GM12878 (cell line): ENCODE measurements around the gene PRPF38A. TPM values are rescaled to one million over a fixed set of nuclear protein-coding genes. Genes with fewer than 3 reads are reported as not detected.

Source experiments
- ATAC-seq: fragments of 200-7000 bp; cut with Tn5 transposase; 3 replicates; pipeline ENCODE4 v1.9.1; 2020; ENCODE audit warnings: mild to moderate bottlenecking, moderate library complexity
- BruUV-seq: library from RNA; stranded (reverse); fragments of 400-500 nt; replicated peaks from 2 replicates; lab custom pipeline; 2021; lab: Mats Ljungman, UMichigan
- CTCF ChIA-PET: fragments of 300-600 bp; sonication (Branson Sonifier 250); formaldehyde crosslinking; extraction: SDS; loops from one replicate; lab custom pipeline; 2021; ENCODE audit warnings: inconsistent platforms; lab: Yijun Ruan, JAX
- POLR2A ChIA-PET: fragments of 350-600 bp; formaldehyde crosslinking; extraction: SDS; loops from one replicate; lab custom pipeline; 2021; ENCODE audit warnings: inconsistent platforms; lab: Charles Lee
- RAD21 ChIA-PET: fragments of 300-600 bp; sonication (Branson Sonifier 250); formaldehyde crosslinking; loops from one replicate; lab custom pipeline; 2023; ENCODE audit warnings: antibody characterized with exemption; ENCODE audit not compliant: unreplicated experiment; lab: Charles Lee
- SMC1A ChIA-PET: fragments of 300-600 bp; sonication (Branson Sonifier 250); formaldehyde crosslinking; loops from one replicate; lab custom pipeline; 2023; ENCODE audit not compliant: unreplicated experiment, uncharacterized antibody; lab: Charles Lee
- DNase-seq: peaks from one replicate; pipeline ENCODE4 v3.0.0-alpha.2; 2011; ENCODE audit warnings: low read depth, low spot score
- FAIRE-seq: peaks from 3 replicates; lab custom pipeline; 2011; peaks lifted over from hg19 to GRCh38; lab: Jason Lieb, UNC
- H2AFZ ChIP-seq: 2 replicates; pipeline ENCODE4 v1.6.0; 2011; ENCODE audit warnings: low read depth, low read length, control low read depth; ENCODE audit not compliant: control insufficient read depth
- H3K27ac ChIP-seq: 2 replicates; pipeline ENCODE4 v1.5.1; 2011; ENCODE audit warnings: control low read depth; ENCODE audit not compliant: control insufficient read depth, insufficient read depth
- H3K27me3 ChIP-seq, 2 experiments: replicated peaks in 1 of 2; 2 replicates each; pipeline versions ENCODE4 v1.6.0 to v1.6.1; 2011; ENCODE audit warnings: low read length in 1 of 2; ENCODE audit not compliant: control insufficient read depth in 2 of 2, insufficient read depth in 2 of 2
- H3K36me3 ChIP-seq, 2 experiments: 2 replicates each; pipeline ENCODE4 v1.5.1; 2011; ENCODE audit warnings: low read length in 1 of 2; ENCODE audit not compliant: control insufficient read depth in 2 of 2, insufficient read depth in 2 of 2
- H3K4me1 ChIP-seq: 2 replicates; pipeline ENCODE4 v1.6.1; 2011; ENCODE audit warnings: mild to moderate bottlenecking, low read length, moderate library complexity, mixed read lengths; ENCODE audit not compliant: control insufficient read depth, insufficient read depth
- H3K4me2 ChIP-seq: 2 replicates; pipeline ENCODE4 v1.6.0; 2011; ENCODE audit warnings: control low read depth; ENCODE audit not compliant: control insufficient read depth, insufficient read depth
- H3K4me3 ChIP-seq: fragments of 200-600 bp; sonication (generic); 2 replicates; pipeline ENCODE4 v1.5.1; 2016
- H3K79me2 ChIP-seq: 2 replicates; pipeline ENCODE4 v1.6.0; 2011; ENCODE audit warnings: low read length; ENCODE audit not compliant: control insufficient read depth, insufficient read depth
- H3K9ac ChIP-seq: 2 replicates; pipeline ENCODE4 v1.8.0; 2011; ENCODE audit warnings: low read length, control low read depth, mixed read lengths; ENCODE audit not compliant: control insufficient read depth, insufficient read depth
- H3K9me3 ChIP-seq: replicated peaks from 3 replicates; pipeline ENCODE4 v1.5.1; 2011; ENCODE audit warnings: mild to moderate bottlenecking, low read length; ENCODE audit not compliant: control insufficient read depth, insufficient read depth
- H4K20me1 ChIP-seq: 2 replicates; pipeline ENCODE4 v1.6.0; 2011; ENCODE audit not compliant: control insufficient read depth, insufficient read depth
- BCL11A ChIP-seq: IDR thresholded peaks from 2 replicates; pipeline ENCODE4 v1.6.1; 2011; ENCODE audit warnings: low read depth, low read length
- CEBPB ChIP-seq, 2 experiments: fragments of 150-350 bp in 1 of 2; IDR thresholded peaks; 2 replicates each; pipeline ENCODE4 v1.6.1; 2012 to 2014; ENCODE audit warnings: low read depth in 2 of 2, low read length in 2 of 2, borderline replicate concordance in 1 of 2, inconsistent platforms in 1 of 2
- FOS ChIP-seq: IDR thresholded peaks from 3 replicates; pipeline ENCODE4 v1.6.1; 2011; ENCODE audit warnings: borderline replicate concordance; ENCODE audit not compliant: insufficient read length; ENCODE audit errors: extremely low read depth
- IKZF1 ChIP-seq: fragments of 450-650 bp; conservative IDR thresholded peaks from 2 replicates; pipeline ENCODE4 v1.6.1; 2017; ENCODE audit warnings: antibody characterized with exemption, mild to moderate bottlenecking
- KLF5 ChIP-seq: fragments of 450-650 bp; IDR thresholded peaks from 2 replicates; pipeline ENCODE4 v1.6.1; 2014; ENCODE audit warnings: mild to moderate bottlenecking; ENCODE audit not compliant: partially characterized antibody
- PAX8 ChIP-seq: fragments of 450-650 bp; IDR thresholded peaks from 2 replicates; pipeline ENCODE4 v1.6.1; 2017; ENCODE audit warnings: mild to moderate bottlenecking, moderate library complexity
- POLR2A ChIP-seq: IDR thresholded peaks from 2 replicates; pipeline ENCODE4 v1.6.1; 2011; ENCODE audit warnings: low read depth, mild to moderate bottlenecking, low read length
- RAD21 ChIP-seq: IDR thresholded peaks from 2 replicates; pipeline ENCODE4 v1.6.1; 2011; ENCODE audit warnings: mild to moderate bottlenecking, low read depth, low read length, moderate library complexity; ENCODE audit not compliant: insufficient read depth
- SREBF1 ChIP-seq: IDR thresholded peaks from 2 replicates; pipeline ENCODE4 v1.6.1; 2012; ENCODE audit warnings: mild to moderate bottlenecking, low read length
- SREBF2 ChIP-seq: IDR thresholded peaks from 2 replicates; pipeline ENCODE4 v1.6.1; 2012; ENCODE audit warnings: mild to moderate bottlenecking, low read length
- SRF ChIP-seq, 2 experiments: IDR thresholded peaks; 2 replicates each; pipeline ENCODE4 v1.6.1; 2011; ENCODE audit warnings: low read depth in 2 of 2, low read length in 2 of 2, mild to moderate bottlenecking in 1 of 2, moderate library complexity in 1 of 2
- SUPT20H ChIP-seq: IDR thresholded peaks from 2 replicates; pipeline ENCODE4 v1.6.1; 2011; ENCODE audit warnings: low read depth, mild to moderate bottlenecking, low read length, moderate library complexity, borderline replicate concordance; ENCODE audit not compliant: control insufficient read depth
- ZNF217 ChIP-seq: fragments of 450-650 bp; IDR thresholded peaks from 2 replicates; pipeline ENCODE4 v1.6.1; 2017; ENCODE audit warnings: antibody characterized with exemption, mild to moderate bottlenecking
- WGBS: methylation state at CpG from one replicate; pipeline ENCODE4 v1.1.6; 2016; ENCODE audit warnings: low lambda C conversion rate; ENCODE audit not compliant: insufficient replicate concordance, insufficient coverage; ENCODE audit errors: missing lambda C conversion rate; 5-methylcytosine and 5-hydroxymethylcytosine counted together
- in situ Hi-C: fragments of 300-500 bp; cut with MboI; formaldehyde crosslinking; loops from 9 replicates; pipeline ENCODE4 v1.14.3; 2018; ENCODE audit warnings: mixed read lengths
- intact Hi-C: fragments of 100-400 bp; cut with micrococcal nuclease; formaldehyde crosslinking; loops from one replicate; pipeline ENCODE4 v1.14.2; 2022; ENCODE audit not compliant: unreplicated experiment
- polyA plus RNA-seq, 11 experiments: library from polyadenylated mRNA; depleted of rRNA in 4 of 11; unstranded in 6 of 11; stranded (reverse) in 5 of 11; fragments of >200 nt; fragmentation: Nextera tagmentation in 4 of 11; fragmentation: Illumina TruSeq in 1 of 11; extraction: Ambion mirVana in 4 of 11; extraction: Trizol in 1 of 11; gene quantifications; 1 replicate in 1 of 11; 2 replicates in 10 of 11; pipeline versions ENCODE4 v1.2.1 to v1.2.3, GENCODE V29; 2011 to 2016; ENCODE audit warnings: inconsistent platforms in 2 of 11, missing spikeins in 2 of 11, low read depth in 1 of 11
- total RNA-seq, 4 experiments: library from RNA; depleted of rRNA in 3 of 4; stranded (reverse); fragments of >200 nt in 3 of 4; fragmentation: Illumina TruSeq in 1 of 4; extraction: Trizol in 1 of 4; gene quantifications; 2 replicates each; pipeline versions ENCODE4 v1.2.1 to v1.2.3, GENCODE V29; 2013 to 2021
- TF ChIP-seq, protein P1 (sequence below): IDR thresholded peaks from 2 replicates; pipeline ENCODE4 v1.6.1; 2012; ENCODE audit warnings: low read depth, low read length, improper control_type of control experiment
- TF ChIP-seq, protein P2 (sequence below): IDR thresholded peaks from 2 replicates; pipeline ENCODE4 v1.6.1; 2012; ENCODE audit warnings: mild to moderate bottlenecking, low read depth, low read length

PRPF38A gene
- total and polyA plus RNA-seq, 10 of the 15 experiments (the other 5 are each of a cell fraction or from before 2014, with no cell fraction given) = 31.6 to 117 (median 77.7) TPM

DNA sequence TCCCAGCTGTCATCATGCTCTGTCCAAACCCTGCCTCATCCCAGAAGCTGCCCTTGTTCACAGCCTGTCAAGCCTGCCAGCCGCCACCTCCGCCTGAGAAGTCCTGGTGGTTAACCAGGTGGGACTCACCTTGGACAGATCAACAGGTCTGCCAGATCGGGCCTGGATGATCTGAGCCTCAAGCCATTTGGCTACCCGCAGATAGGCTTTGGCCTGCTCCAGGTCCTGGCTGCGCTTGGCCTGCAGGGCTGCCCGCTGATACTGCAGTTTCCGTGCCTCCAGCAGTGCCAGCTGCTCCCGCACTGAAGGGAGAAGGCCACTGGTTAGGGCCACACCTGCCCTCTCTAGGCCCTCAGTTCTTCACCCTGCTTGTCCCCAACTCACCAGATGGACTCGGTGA, 47.0 kb upstream of the PRPF38A start:
- intact Hi-C loops = no loop called here
- ChIA-PET CTCF (no interaction called here), SMC1A (no interaction called here), RAD21 (no interaction called here), POLR2A (interaction anchor here (0.8 kb wide), 1 partner anchor 9 kb away, joined by 3 read pairs; no protein-coding TSS in a partner anchor)
- no peaks in the 10 kb centered on the region for H4K20me1 ChIP-seq
- DNase-seq (no peak), FAIRE-seq (no peak), ATAC-seq (no peak)
- H3K4me2 ChIP-seq = no peak overlapping the region
- TF ChIP-seq RAD21 (no peak), POLR2A (peak; percentile 20; the same call in 1 of the 2 replicates)
- TF ChIP-seq, protein P1, sequence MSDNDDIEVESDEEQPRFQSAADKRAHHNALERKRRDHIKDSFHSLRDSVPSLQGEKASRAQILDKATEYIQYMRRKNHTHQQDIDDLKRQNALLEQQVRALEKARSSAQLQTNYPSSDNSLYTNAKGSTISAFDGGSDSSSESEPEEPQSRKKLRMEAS = no peak
- no peak overlapping the region for H3K9ac ChIP-seq
- no peak overlapping the region for H3K27ac ChIP-seq
- H2AFZ ChIP-seq = no peak overlapping the region
- H3K36me3 ChIP-seq = peaks cover 38 to 59% of the 10 kb centered on the region in 2 experiments
- BruUV-seq = no TSS peak
- H3K79me2 ChIP-seq = no peaks in the 10 kb centered on the region; the same call in 1 of the 2 replicates
- H3K27me3 ChIP-seq = no peaks in the 10 kb centered on the region
- no peaks in the 10 kb centered on the region for H3K9me3 ChIP-seq
- no peaks in the 10 kb centered on the region for H3K4me1 ChIP-seq
- WGBS = 97% methylated on average over 9 of the region's 9 CpGs
- in situ Hi-C loops = no loop called here
- H3K4me3 ChIP-seq = no peak overlapping the region

DNA sequence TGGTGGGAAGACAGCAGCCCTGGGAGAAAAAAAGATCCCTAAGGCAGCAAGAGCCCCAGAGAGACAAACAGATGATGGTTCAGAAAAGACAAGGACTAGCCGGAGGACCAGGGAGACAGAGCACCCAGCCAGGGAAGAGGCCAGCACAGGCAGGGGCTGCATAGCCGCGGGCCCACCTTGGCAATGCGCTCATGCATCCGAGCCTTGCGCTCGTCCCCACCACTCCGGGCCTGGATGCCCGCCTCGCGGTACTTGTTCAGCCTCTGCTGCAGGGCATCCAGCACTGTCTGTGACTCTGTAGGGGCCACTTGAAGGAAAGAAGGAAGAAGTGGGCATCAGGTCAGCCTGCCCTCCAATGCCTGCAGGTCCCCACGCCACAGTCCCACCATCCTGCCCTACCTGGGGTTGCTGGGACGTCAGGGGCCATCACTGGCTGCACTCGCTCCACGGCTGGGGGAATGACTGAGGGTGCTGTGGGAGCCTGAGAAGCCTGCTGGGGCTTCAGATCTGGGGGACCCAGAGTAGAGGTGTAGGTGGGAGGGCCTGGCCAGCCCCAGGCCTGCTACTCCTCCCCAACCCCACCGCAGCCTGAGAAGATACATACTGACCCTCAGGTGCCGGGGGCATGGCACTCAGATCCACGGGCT, 45.4 kb upstream of the PRPF38A start:
- CTCF ChIA-PET = no interaction called here
- ATAC-seq (no peak), FAIRE-seq (no peak), DNase-seq (no peak)
- Histone ChIP-seq H3K9me3 (no peaks in the 10 kb centered on the region), H3K9ac (no peak overlapping the region), H3K27ac (no peak overlapping the region), H3K36me3 (peaks cover 33 to 52% of the 10 kb centered on the region in 2 experiments), H3K4me2 (no peak overlapping the region), H3K79me2 (peaks cover 2% of the 10 kb centered on the region; the same call in 1 of the 2 replicates), H4K20me1 (no peaks in the 10 kb centered on the region), H3K4me3 (no peak overlapping the region), H3K4me1 (no peaks in the 10 kb centered on the region), H2AFZ (no peak overlapping the region), H3K27me3 (no peaks in the 10 kb centered on the region)
- SMC1A ChIA-PET = interaction anchor here (0.5 kb wide), 1 partner anchor 28 kb away, joined by 4 read pairs; no protein-coding TSS in a partner anchor
- BruUV-seq = no TSS peak
- POLR2A ChIA-PET = no interaction called here
- 98% methylated on average over 18 of the region's 18 CpGs for WGBS
- intact Hi-C loops = no loop called here
- in situ Hi-C loops = no loop called here
- RAD21 ChIA-PET = no interaction called here
- TF ChIP-seq SUPT20H (no peak), PAX8 (no peak), CEBPB (IDR thresholded peaks at IDR 0.05; ENCODE audit: borderline replicate concordance in 1 of 2, low read depth in 2 of 2, low read length in 2 of 2) (no peak), FOS (no peak), SREBF2 (no peak), SRF (IDR thresholded peaks at IDR 0.05; ENCODE audit: low read depth in 2 of 2, low read length in 2 of 2) (no peak), BCL11A (no peak), ZNF217 (no peak), IKZF1 (no peak), SREBF1 (no peak), KLF5 (no peak)
- TF ChIP-seq, protein P2, sequence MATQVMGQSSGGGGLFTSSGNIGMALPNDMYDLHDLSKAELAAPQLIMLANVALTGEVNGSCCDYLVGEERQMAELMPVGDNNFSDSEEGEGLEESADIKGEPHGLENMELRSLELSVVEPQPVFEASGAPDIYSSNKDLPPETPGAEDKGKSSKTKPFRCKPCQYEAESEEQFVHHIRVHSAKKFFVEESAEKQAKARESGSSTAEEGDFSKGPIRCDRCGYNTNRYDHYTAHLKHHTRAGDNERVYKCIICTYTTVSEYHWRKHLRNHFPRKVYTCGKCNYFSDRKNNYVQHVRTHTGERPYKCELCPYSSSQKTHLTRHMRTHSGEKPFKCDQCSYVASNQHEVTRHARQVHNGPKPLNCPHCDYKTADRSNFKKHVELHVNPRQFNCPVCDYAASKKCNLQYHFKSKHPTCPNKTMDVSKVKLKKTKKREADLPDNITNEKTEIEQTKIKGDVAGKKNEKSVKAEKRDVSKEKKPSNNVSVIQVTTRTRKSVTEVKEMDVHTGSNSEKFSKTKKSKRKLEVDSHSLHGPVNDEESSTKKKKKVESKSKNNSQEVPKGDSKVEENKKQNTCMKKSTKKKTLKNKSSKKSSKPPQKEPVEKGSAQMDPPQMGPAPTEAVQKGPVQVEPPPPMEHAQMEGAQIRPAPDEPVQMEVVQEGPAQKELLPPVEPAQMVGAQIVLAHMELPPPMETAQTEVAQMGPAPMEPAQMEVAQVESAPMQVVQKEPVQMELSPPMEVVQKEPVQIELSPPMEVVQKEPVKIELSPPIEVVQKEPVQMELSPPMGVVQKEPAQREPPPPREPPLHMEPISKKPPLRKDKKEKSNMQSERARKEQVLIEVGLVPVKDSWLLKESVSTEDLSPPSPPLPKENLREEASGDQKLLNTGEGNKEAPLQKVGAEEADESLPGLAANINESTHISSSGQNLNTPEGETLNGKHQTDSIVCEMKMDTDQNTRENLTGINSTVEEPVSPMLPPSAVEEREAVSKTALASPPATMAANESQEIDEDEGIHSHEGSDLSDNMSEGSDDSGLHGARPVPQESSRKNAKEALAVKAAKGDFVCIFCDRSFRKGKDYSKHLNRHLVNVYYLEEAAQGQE = no peak
